ENCODE measurements around the gene CDH4.

DNA sequence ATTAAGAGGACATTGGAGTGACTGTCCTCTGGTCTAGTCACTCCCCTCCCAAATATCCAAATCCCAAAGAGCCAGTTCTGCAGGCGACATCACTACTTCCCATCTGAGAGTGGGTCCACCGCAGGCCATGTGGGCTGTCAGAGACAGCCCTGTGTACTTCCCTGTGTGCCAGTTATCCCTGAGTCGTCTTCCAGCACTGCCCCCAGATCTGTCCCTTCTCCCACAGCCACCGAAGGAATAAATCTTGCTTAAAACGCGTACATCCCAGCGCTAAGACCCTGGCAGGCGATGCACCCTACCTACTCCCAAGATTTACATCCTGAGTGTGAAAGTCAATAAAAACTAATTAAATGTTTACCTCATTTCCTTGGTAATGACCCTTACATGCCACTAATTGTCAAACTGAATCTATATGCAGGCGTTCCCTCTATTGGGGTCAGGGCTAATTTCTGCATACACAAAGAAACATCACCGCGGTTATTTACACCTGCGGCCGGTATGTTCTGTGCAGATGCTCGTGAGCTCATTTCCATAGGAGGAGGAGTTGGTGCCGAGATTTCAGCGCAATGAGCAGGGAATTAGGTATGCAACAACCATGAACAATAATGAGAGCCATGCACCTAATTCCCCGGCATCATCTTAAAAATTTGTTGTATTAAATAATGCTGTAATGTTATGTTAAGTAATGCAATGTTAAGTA is 31.3 kb upstream of the CDH4 start:
- TF ChIP-seq, protein P1, sequence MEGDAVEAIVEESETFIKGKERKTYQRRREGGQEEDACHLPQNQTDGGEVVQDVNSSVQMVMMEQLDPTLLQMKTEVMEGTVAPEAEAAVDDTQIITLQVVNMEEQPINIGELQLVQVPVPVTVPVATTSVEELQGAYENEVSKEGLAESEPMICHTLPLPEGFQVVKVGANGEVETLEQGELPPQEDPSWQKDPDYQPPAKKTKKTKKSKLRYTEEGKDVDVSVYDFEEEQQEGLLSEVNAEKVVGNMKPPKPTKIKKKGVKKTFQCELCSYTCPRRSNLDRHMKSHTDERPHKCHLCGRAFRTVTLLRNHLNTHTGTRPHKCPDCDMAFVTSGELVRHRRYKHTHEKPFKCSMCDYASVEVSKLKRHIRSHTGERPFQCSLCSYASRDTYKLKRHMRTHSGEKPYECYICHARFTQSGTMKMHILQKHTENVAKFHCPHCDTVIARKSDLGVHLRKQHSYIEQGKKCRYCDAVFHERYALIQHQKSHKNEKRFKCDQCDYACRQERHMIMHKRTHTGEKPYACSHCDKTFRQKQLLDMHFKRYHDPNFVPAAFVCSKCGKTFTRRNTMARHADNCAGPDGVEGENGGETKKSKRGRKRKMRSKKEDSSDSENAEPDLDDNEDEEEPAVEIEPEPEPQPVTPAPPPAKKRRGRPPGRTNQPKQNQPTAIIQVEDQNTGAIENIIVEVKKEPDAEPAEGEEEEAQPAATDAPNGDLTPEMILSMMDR (conservative IDR thresholded peaks at IDR 0.05), result no peak
- no peak for TF ChIP-seq EZH2 (IDR thresholded peaks at IDR 0.05; ENCODE audit: low read depth)
